ENCODE results near the gene UBE2D2.

The UBE2D2 gene

DNA sequence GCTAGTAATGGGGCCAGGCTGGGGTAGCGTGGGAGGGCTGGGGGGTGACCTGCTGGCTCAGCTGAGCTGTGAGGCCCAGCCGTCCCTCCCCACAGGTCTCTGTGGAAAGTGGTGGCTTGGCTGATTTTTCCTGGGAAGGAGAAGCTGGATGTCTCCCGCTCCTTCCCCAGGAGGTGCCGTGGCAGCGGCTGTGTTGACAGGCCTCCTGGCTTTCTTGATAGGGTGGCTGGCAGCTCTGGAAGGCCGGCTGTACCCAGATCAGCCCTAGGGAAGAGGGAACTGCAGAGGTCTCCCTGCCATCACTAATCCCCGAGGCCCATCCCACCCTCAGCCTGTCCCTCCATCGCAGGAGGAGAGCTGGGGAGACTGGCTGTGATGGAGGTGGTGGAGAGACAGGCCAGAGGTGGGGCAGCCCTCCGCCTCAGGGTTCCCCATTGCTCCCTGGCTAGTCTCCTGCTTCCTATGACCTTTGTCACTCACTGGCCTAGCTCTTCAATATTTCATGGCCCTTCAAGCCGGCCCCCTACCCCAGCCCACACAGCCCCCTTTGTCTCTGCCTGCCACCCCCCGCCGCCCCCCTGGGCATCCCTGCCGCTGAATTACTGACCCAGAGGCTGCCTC is 93.8 kb downstream of the UBE2D2 start:
- no peak for FAIRE-seq
- no peak for DNase-seq (ENCODE audit: insufficient read length, low spot score)

DNA sequence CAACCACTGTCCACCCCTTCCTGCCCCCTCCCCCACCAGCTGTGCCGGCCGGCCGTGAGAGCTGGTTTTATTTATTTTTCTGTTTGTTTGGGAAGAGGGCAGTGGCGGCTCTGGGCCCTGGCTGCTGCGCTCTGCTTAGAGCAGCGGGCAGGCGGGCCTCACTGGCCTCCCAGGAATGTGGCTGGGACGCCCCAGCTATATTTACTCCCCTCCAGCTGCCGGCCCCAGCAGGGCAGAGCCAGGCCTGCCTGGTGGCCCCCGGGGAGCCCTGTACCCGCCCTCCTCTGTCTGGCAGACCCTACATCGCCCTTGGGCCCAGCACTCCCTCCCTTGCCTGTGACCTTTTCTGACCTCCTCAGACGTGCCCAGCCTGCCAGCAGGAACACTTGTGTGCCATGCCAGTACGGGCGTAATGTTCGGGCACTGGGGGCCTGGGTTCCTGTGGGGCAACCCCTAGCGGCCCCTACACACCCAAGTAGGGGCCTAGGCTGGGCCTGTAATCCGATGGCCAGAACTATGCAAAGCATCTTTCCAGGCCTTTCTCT is 94.7 kb downstream of the UBE2D2 start:
- FAIRE-seq = no peak
- TF ChIP-seq, protein P1, sequence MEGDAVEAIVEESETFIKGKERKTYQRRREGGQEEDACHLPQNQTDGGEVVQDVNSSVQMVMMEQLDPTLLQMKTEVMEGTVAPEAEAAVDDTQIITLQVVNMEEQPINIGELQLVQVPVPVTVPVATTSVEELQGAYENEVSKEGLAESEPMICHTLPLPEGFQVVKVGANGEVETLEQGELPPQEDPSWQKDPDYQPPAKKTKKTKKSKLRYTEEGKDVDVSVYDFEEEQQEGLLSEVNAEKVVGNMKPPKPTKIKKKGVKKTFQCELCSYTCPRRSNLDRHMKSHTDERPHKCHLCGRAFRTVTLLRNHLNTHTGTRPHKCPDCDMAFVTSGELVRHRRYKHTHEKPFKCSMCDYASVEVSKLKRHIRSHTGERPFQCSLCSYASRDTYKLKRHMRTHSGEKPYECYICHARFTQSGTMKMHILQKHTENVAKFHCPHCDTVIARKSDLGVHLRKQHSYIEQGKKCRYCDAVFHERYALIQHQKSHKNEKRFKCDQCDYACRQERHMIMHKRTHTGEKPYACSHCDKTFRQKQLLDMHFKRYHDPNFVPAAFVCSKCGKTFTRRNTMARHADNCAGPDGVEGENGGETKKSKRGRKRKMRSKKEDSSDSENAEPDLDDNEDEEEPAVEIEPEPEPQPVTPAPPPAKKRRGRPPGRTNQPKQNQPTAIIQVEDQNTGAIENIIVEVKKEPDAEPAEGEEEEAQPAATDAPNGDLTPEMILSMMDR (IDR thresholded peaks at IDR 0.05; ENCODE audit: insufficient read depth, missing control alignments) = no peak
- DNase-seq (ENCODE audit: insufficient read length, low spot score) = no peak

More for the DNA sequence above, 93.8 kb downstream of the UBE2D2 start:
- TF ChIP-seq, protein P1 (IDR thresholded peaks at IDR 0.05; ENCODE audit: insufficient read depth, missing control alignments) = no peak

GRCh38 chr5:139657363-139658321 is 96.5 kb downstream of the UBE2D2 start:
- DNase-seq (ENCODE audit: insufficient read length, low spot score) (no peak), FAIRE-seq (no peak)
- TF ChIP-seq, protein P1 (IDR thresholded peaks at IDR 0.05; ENCODE audit: insufficient read depth, missing control alignments) = no peak

GRCh38 chr5:139658501-139658927 is 97.4 kb downstream of the UBE2D2 start:
- FAIRE-seq = no peak

DNA sequence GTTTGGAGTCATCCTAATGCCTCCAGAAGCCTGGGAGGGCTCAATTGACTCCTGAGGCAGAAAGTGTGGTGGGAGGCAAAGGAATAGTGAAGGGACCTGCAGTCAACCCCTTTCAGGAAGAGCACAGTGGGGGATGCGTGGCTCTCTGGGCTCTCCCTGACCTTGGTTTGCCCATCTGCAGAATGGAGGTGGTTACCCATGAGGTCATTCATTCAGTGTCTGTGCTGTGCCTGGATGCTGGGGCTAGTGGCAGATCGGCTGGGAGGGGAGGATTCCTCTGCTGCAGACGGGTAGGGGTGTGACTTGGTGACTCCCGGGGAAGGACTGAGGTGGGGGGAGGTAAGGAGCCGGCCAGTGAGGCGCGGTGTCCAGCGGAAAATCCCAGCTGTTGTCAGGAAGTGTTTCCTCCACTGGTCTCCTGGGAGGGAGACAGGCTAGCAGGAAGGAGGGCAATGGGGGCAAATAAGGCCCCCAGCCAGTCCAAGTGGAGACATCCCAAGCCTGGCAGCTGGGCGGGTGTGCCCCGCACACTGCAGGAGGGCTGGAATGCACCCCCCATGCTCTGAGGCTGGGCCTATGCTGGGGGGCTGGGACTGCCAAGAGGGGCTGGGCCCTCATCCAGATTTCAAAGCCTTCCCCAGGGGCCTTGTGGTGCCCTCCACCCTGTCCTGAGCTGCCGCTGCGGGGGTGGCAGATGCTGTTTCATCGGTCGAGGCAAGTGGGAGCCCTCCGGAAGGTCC is 98.0 kb downstream of the UBE2D2 start:
- FAIRE-seq (no peak), DNase-seq (ENCODE audit: insufficient read length, low spot score) (no peak)
- TF ChIP-seq, protein P1 (IDR thresholded peaks at IDR 0.05; ENCODE audit: insufficient read depth, missing control alignments) = no peak

More at GRCh38 chr5:139658501-139658927, 97.4 kb downstream of the UBE2D2 start:
- DNase-seq (ENCODE audit: insufficient read length, low spot score) = no peak
- TF ChIP-seq, protein P1 (IDR thresholded peaks at IDR 0.05; ENCODE audit: insufficient read depth, missing control alignments) = no peak

DNA sequence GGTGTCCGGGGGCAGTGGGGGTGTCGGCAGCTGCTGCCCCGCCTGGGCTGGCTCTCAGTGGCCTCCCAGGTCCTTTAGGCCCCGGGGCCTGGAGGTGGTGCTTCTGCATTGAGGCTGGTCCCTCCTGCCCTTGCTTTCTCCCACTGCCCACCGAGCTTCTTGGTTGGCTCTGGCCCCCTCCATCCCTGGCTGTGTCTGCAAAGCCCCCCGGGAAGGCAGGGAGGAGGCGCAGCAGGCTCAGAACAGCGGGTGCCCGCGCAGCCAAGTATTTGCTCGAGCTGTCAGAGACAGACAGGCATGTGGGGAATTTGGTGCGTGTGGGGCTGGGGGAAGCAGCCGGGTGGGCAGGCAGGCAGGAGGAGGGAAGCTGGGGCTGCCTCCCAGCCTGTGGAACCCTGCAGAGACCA is 98.6 kb downstream of the UBE2D2 start:
- TF ChIP-seq, protein P1 (IDR thresholded peaks at IDR 0.05; ENCODE audit: insufficient read depth, missing control alignments) = no peak
- no peak for FAIRE-seq
- DNase-seq (ENCODE audit: insufficient read length, low spot score) = no peak
